IMR-90 (cell line): Measurements from ENCODE around the gene ARMC10. TPM values are rescaled to one million over a fixed set of nuclear protein-coding genes. Genes with fewer than 3 reads are reported as not detected.

ENCODE experiments used
- ATAC-seq: fragments of 200-7000 bp; cut with Tn5 transposase; 2 replicates; pipeline ENCODE4 v1.9.1; 2020; ENCODE audit warnings: low read depth, mild to moderate bottlenecking, moderate library complexity
- BruUV-seq: library from RNA; stranded (reverse); fragments of 400-500 nt; replicated peaks from 2 replicates; lab custom pipeline; 2021; lab: Mats Ljungman, UMichigan
- CTCF ChIA-PET: fragments of 300-600 bp; formaldehyde crosslinking; extraction: SDS; loops from one replicate; lab custom pipeline; 2021; ENCODE audit warnings: antibody characterized with exemption; lab: Yijun Ruan, JAX
- POLR2A ChIA-PET: fragments of 300-600 bp; sonication (Branson Sonifier 250); formaldehyde crosslinking; loops from one replicate; lab custom pipeline; 2022; ENCODE audit warnings: antibody characterized with exemption; ENCODE audit not compliant: unreplicated experiment; lab: Charles Lee
- DNase-seq: peaks from one replicate; pipeline ENCODE4 v3.0.0; 2013
- H2AFZ ChIP-seq: replicated peaks from 2 replicates; pipeline ENCODE3; 2013; ENCODE audit warnings: low read length, mild to moderate bottlenecking; ENCODE audit not compliant: poor library complexity
- H2AK5ac ChIP-seq: 2 replicates; pipeline ENCODE4 v1.6.1; 2013; ENCODE audit warnings: low read depth, low read length, inconsistent platforms
- H2AK9ac ChIP-seq: replicated peaks from 2 replicates; pipeline ENCODE3; 2013; ENCODE audit warnings: mild to moderate bottlenecking, low read depth, low read length, moderate library complexity; ENCODE audit not compliant: poor library complexity
- H2BK120ac ChIP-seq: 2 replicates; pipeline ENCODE4 v1.6.1; 2013; ENCODE audit warnings: low read depth, low read length, inconsistent platforms
- H2BK15ac ChIP-seq: 3 replicates; pipeline ENCODE4 v1.6.1; 2013; ENCODE audit warnings: low read depth, low read length, inconsistent platforms
- H2BK20ac ChIP-seq: 2 replicates; pipeline ENCODE4 v1.6.1; 2013; ENCODE audit warnings: low read depth, mild to moderate bottlenecking, inconsistent platforms, low read length, moderate library complexity
- H2BK5ac ChIP-seq: 2 replicates; pipeline ENCODE4 v1.6.1; 2013; ENCODE audit warnings: mild to moderate bottlenecking, low read depth, low read length, inconsistent platforms; ENCODE audit not compliant: poor library complexity, severe bottlenecking
- H3K14ac ChIP-seq: replicated peaks from 2 replicates; pipeline ENCODE4 v1.6.1; 2013; ENCODE audit warnings: low read depth, low read length, inconsistent platforms
- H3K18ac ChIP-seq: 2 replicates; pipeline ENCODE4 v1.6.1; 2013; ENCODE audit warnings: low read depth, low read length, control low read depth
- H3K23ac ChIP-seq: 2 replicates; pipeline ENCODE4 v1.6.1; 2013; ENCODE audit warnings: low read depth, low read length, inconsistent platforms
- H3K27ac ChIP-seq: 2 replicates; pipeline ENCODE4 v1.5.1; 2013; ENCODE audit warnings: mild to moderate bottlenecking, control low read depth, low read length; ENCODE audit not compliant: insufficient read depth
- H3K27me3 ChIP-seq: 2 replicates; pipeline ENCODE4 v1.6.1; 2013; ENCODE audit warnings: low read length; ENCODE audit not compliant: control insufficient read depth, insufficient read depth
- H3K36me3 ChIP-seq: 2 replicates; pipeline ENCODE4 v1.6.1; 2013; ENCODE audit warnings: low read length, mixed read lengths; ENCODE audit not compliant: control insufficient read depth, insufficient read depth
- H3K4ac ChIP-seq: 2 replicates; pipeline ENCODE4 v1.6.1; 2013; ENCODE audit warnings: low read depth, low read length, inconsistent platforms
- H3K4me1 ChIP-seq: 2 replicates; pipeline ENCODE4 v1.6.1; 2013; ENCODE audit warnings: low read length, mixed read lengths; ENCODE audit not compliant: control insufficient read depth, insufficient read depth
- H3K4me2 ChIP-seq: 2 replicates; pipeline ENCODE4 v1.6.1; 2013; ENCODE audit warnings: low read depth, mild to moderate bottlenecking, control low read depth, low read length, moderate library complexity
- H3K4me3 ChIP-seq: 2 replicates; pipeline ENCODE4 v1.5.1; 2013; ENCODE audit warnings: low read depth, mild to moderate bottlenecking, control low read depth, low read length, moderate library complexity; ENCODE audit not compliant: insufficient read depth
- H3K56ac ChIP-seq: 2 replicates; pipeline ENCODE4 v1.6.1; 2013; ENCODE audit warnings: low read length, inconsistent platforms; ENCODE audit not compliant: insufficient read depth; ENCODE audit errors: extremely low read depth
- H3K79me1 ChIP-seq, 2 experiments: 2 replicates each; pipeline ENCODE4 v1.6.1; 2013; ENCODE audit warnings: low read length in 2 of 2, inconsistent platforms in 1 of 2, low read depth in 1 of 2
- H3K9ac ChIP-seq: 2 replicates; pipeline ENCODE4 v1.6.1; 2013; ENCODE audit warnings: low read depth, low read length, control low read depth
- H3K9me1 ChIP-seq: 2 replicates; pipeline ENCODE4 v1.6.1; 2013; ENCODE audit warnings: low read length, inconsistent platforms; ENCODE audit not compliant: insufficient read depth
- H3K9me3 ChIP-seq: 2 replicates; pipeline ENCODE4 v1.6.1; 2013; ENCODE audit warnings: low read length; ENCODE audit not compliant: control insufficient read depth, insufficient read depth
- H4K20me1 ChIP-seq: 2 replicates; pipeline ENCODE4 v1.6.1; 2013; ENCODE audit warnings: low read length, inconsistent platforms; ENCODE audit not compliant: insufficient read depth
- H4K5ac ChIP-seq: 2 replicates; pipeline ENCODE4 v1.6.1; 2013; ENCODE audit warnings: mild to moderate bottlenecking, low read depth, low read length, control low read depth
- H4K8ac ChIP-seq, 2 experiments: 2 replicates each; pipeline ENCODE4 v1.6.1; 2013; ENCODE audit warnings: low read depth in 2 of 2, low read length in 2 of 2, control low read depth in 1 of 2, inconsistent platforms in 1 of 2
- H4K91ac ChIP-seq: 2 replicates; pipeline ENCODE4 v1.6.1; 2013; ENCODE audit warnings: low read depth, low read length, inconsistent platforms; ENCODE audit not compliant: insufficient read depth
- CEBPB ChIP-seq: IDR thresholded peaks from 2 replicates; pipeline ENCODE4 v1.6.1; 2012; ENCODE audit warnings: low read depth, low read length, improper control_type of control experiment
- CHD1 ChIP-seq: IDR thresholded peaks from 2 replicates; pipeline ENCODE4 v1.6.1; 2012; ENCODE audit warnings: low read depth, low read length, improper control_type of control experiment
- MAFK ChIP-seq: IDR thresholded peaks from 2 replicates; pipeline ENCODE4 v1.6.1; 2012; ENCODE audit warnings: low read depth, low read length, improper control_type of control experiment
- MAZ ChIP-seq: IDR thresholded peaks from 2 replicates; pipeline ENCODE4 v1.6.1; 2012; ENCODE audit warnings: low read depth, mild to moderate bottlenecking, low read length, improper control_type of control experiment, moderate library complexity, borderline replicate concordance
- NFE2L2 ChIP-seq: fragments of 150-350 bp; IDR thresholded peaks from 2 replicates; pipeline ENCODE4 v1.6.1; 2016; ENCODE audit warnings: low read depth, mild to moderate bottlenecking, low read length
- POLR2A ChIP-seq: IDR thresholded peaks from 2 replicates; pipeline ENCODE4 v1.6.1; 2012; ENCODE audit warnings: mild to moderate bottlenecking, low read depth, low read length
- RCOR1 ChIP-seq: IDR thresholded peaks from 2 replicates; pipeline ENCODE4 v1.6.1; 2012; ENCODE audit warnings: mild to moderate bottlenecking, low read length, improper control_type of control experiment; ENCODE audit not compliant: insufficient replicate concordance
- WGBS, 2 experiments: methylation state at CpG; one replicate each; pipeline versions ENCODE4 v1.1.5 to v1.1.7; 2013; ENCODE audit warnings: missing lambda C conversion rate in 2 of 2; ENCODE audit not compliant: insufficient read length in 1 of 2; ENCODE audit errors: extremely low coverage in 2 of 2; 5-methylcytosine and 5-hydroxymethylcytosine counted together
- dilution Hi-C: fragments of 300-500 bp; cut with HindIII; formaldehyde crosslinking; loops from one replicate; pipeline ENCODE4 v1.14.3; 2018; ENCODE audit warnings: low sequenced_read_pairs; ENCODE audit not compliant: unreplicated experiment
- in situ Hi-C: fragments of 300-500 bp; cut with MboI; formaldehyde crosslinking; loops from 3 replicates; pipeline ENCODE4 v1.14.3; 2019; ENCODE audit warnings: low sequenced_read_pairs, inconsistent platforms, mixed read lengths
- intact Hi-C: fragments of 100-400 bp; cut with micrococcal nuclease; formaldehyde crosslinking; loops from 2 replicates; pipeline ENCODE4 v1.10.0; 2022
- polyA plus RNA-seq, 3 experiments: library from polyadenylated mRNA; depleted of rRNA; stranded (reverse); fragments of >200 nt; gene quantifications; 2 replicates each; pipeline ENCODE4 v1.2.3, GENCODE V29; 2012; ENCODE audit warnings: low replicate concordance in 1 of 3
- total RNA-seq: library from RNA; depleted of rRNA; stranded (reverse); fragments of >200 nt; gene quantifications from 2 replicates; pipeline ENCODE4 v1.2.3, GENCODE V29; 2012

The ARMC10 gene
- total and polyA plus RNA-seq, 2 of the 4 experiments (the other 2 are of a cell fraction), result 17.4 to 21.0 TPM

GRCh38 chr7:103123529-103123928 lies 48.6 kb downstream of the ARMC10 start:
- ChIA-PET POLR2A (no interaction called here), CTCF (interaction anchor here (0.7 kb wide), 1 partner anchor 20 kb away, joined by 3 read pairs; no protein-coding TSS in a partner anchor)
- dilution Hi-C loops, result no loop called here
- H3K9ac ChIP-seq, result no peak overlapping the region
- H2BK5ac ChIP-seq, result no peak overlapping the region
- H4K91ac ChIP-seq, result no peak overlapping the region
- no peak overlapping the region for H2BK20ac ChIP-seq
- H3K4ac ChIP-seq, result no peak overlapping the region
- H2BK120ac ChIP-seq, result no peak overlapping the region
- H3K56ac ChIP-seq, result no peak overlapping the region
- no peaks in the 10 kb centered on the region for H3K9me3 ChIP-seq
- no peaks in the 10 kb centered on the region for H4K20me1 ChIP-seq
- no peak overlapping the region for H4K5ac ChIP-seq
- H3K4me3 ChIP-seq, result no peak overlapping the region
- no peak overlapping the region for H2AK9ac ChIP-seq
- no peak overlapping the region for H3K27ac ChIP-seq
- no TSS peak for BruUV-seq
- ATAC-seq (no peak), DNase-seq (no peak)
- no peaks in the 10 kb centered on the region for H3K4me1 ChIP-seq
- H4K8ac ChIP-seq, result no peak overlapping the region
- H3K36me3 ChIP-seq, result peaks cover 13% of the 10 kb centered on the region
- no peak overlapping the region for H2BK15ac ChIP-seq
- in situ Hi-C loops, result no loop called here
- no peak overlapping the region for H3K18ac ChIP-seq
- H3K27me3 ChIP-seq, result no peaks in the 10 kb centered on the region
- TF ChIP-seq CEBPB (no peak), NFE2L2 (no peak), MAZ (no peak), POLR2A (no peak), RCOR1 (no peak), MAFK (no peak), CHD1 (no peak)
- H3K14ac ChIP-seq, result no peak overlapping the region
- no peaks in the 10 kb centered on the region for H3K79me1 ChIP-seq
- no peak overlapping the region for H2AK5ac ChIP-seq
- H3K9me1 ChIP-seq, result peaks cover 11% of the 10 kb centered on the region; the same call in 1 of the 2 replicates
- H3K23ac ChIP-seq, result no peak overlapping the region
- no CpG with 5 or more reads among the region's 3 CpGs for WGBS, 2 experiments
- no peak overlapping the region for H2AFZ ChIP-seq
- H3K4me2 ChIP-seq, result no peak overlapping the region
- intact Hi-C loops, result no loop called here
